HL-60/S4 treated with retinoic acid at 250 ng/mL for 4 days and 3 days (cell line): ENCODE data around the gene ANKS6.

Experiments used
- in situ Hi-C: fragments of 300-500 bp; cut with MboI; formaldehyde crosslinking; loops from 2 replicates; pipeline ENCODE4 v1.7.0; 2022; ENCODE audit warnings: low sequenced_read_pairs

Gene ANKS6

GRCh38 chr9:98791608-98792490 lies 4.5 kb downstream of the ANKS6 start:
- in situ Hi-C loops = no loop called here

- in situ Hi-C loops = no loop called here
Measured at GRCh38 chr9:98790842-98791607, 5.3 kb downstream of the ANKS6 start.

- in situ Hi-C loops = no loop called here
Measured at GRCh38 chr9:98790134-98790841, 6.1 kb downstream of the ANKS6 start.

GRCh38 chr9:98789483-98790133 lies 6.7 kb downstream of the ANKS6 start:
- in situ Hi-C loops = no loop called here

GRCh38 chr9:98787766-98788335 lies 8.5 kb downstream of the ANKS6 start:
- in situ Hi-C loops = no loop called here

GRCh38 chr9:98786750-98787510 lies 9.4 kb downstream of the ANKS6 start:
- in situ Hi-C loops = no loop called here

- in situ Hi-C loops = no loop called here
Measured at GRCh38 chr9:98784831-98785806, 11.2 kb downstream of the ANKS6 start.

- in situ Hi-C loops = no loop called here
Measured at GRCh38 chr9:98783518-98784226, 12.7 kb downstream of the ANKS6 start.

GRCh38 chr9:98781588-98782383 lies 14.6 kb downstream of the ANKS6 start:
- in situ Hi-C loops = no loop called here

GRCh38 chr9:98780059-98780749 lies 16.2 kb downstream of the ANKS6 start:
- in situ Hi-C loops = no loop called here

GRCh38 chr9:98778711-98779530 lies 17.4 kb downstream of the ANKS6 start:
- in situ Hi-C loops = loop anchor here (10.0 kb wide), 1 partner anchor 244 kb away; no protein-coding TSS in a partner anchor

- in situ Hi-C loops = loop anchor here (10.0 kb wide), 1 partner anchor 243 kb away; no protein-coding TSS in a partner anchor
Measured at GRCh38 chr9:98778251-98778650, 18.1 kb downstream of the ANKS6 start.

- in situ Hi-C loops = loop anchor here (10.0 kb wide), 1 partner anchor 243 kb away; no protein-coding TSS in a partner anchor
Measured at GRCh38 chr9:98777618-98778017, 18.7 kb downstream of the ANKS6 start.

- in situ Hi-C loops = loop anchor here (10.0 kb wide), 1 partner anchor 241 kb away; no protein-coding TSS in a partner anchor
Measured at GRCh38 chr9:98775831-98776441, 20.4 kb downstream of the ANKS6 start.

GRCh38 chr9:98774746-98775145 lies 21.6 kb downstream of the ANKS6 start:
- in situ Hi-C loops = loop anchor here (10.0 kb wide), 1 partner anchor 240 kb away; no protein-coding TSS in a partner anchor
